ENCODE measurements around the gene CCT8.

GRCh38 chr21:29085106-29085752 is 11.8 kb upstream of the CCT8 start:
- TF ChIP-seq, protein P1, sequence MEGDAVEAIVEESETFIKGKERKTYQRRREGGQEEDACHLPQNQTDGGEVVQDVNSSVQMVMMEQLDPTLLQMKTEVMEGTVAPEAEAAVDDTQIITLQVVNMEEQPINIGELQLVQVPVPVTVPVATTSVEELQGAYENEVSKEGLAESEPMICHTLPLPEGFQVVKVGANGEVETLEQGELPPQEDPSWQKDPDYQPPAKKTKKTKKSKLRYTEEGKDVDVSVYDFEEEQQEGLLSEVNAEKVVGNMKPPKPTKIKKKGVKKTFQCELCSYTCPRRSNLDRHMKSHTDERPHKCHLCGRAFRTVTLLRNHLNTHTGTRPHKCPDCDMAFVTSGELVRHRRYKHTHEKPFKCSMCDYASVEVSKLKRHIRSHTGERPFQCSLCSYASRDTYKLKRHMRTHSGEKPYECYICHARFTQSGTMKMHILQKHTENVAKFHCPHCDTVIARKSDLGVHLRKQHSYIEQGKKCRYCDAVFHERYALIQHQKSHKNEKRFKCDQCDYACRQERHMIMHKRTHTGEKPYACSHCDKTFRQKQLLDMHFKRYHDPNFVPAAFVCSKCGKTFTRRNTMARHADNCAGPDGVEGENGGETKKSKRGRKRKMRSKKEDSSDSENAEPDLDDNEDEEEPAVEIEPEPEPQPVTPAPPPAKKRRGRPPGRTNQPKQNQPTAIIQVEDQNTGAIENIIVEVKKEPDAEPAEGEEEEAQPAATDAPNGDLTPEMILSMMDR (IDR thresholded peaks at IDR 0.05 in 4 of 5, conservative IDR thresholded peaks at IDR 0.05 in 1 of 5), result no peak
- no peak for TF ChIP-seq POLR2A (IDR thresholded peaks at IDR 0.05)

Measured in gastrocnemius medialis (tissue), 4 donors.